H9 (cell line): ENCODE data around the gene RPS6KB2. TPM values are rescaled to one million over a fixed set of nuclear protein-coding genes. Genes with fewer than 3 reads are reported as not detected.
A peak's percentile ranks its signal among the peaks of the same experiment; 100 is the strongest.

Source experiments
- DNase-seq: peaks from one replicate; pipeline ENCODE4 v3.0.0-alpha.2; 2017
- H2AFZ ChIP-seq: one replicate; pipeline ENCODE4 v1.6.1; 2013; ENCODE audit warnings: mild to moderate bottlenecking, low read length, control low read depth, moderate library complexity
- H2AK5ac ChIP-seq: 2 replicates; pipeline ENCODE4 v1.6.1; 2013; ENCODE audit warnings: low read length, control low read depth, mixed read lengths; ENCODE audit not compliant: insufficient read length
- H2BK120ac ChIP-seq: one replicate; pipeline ENCODE4 v1.6.1; 2013; ENCODE audit warnings: low read depth, mild to moderate bottlenecking, low read length, control low read depth, inconsistent platforms; ENCODE audit not compliant: poor library complexity, severe bottlenecking
- H2BK12ac ChIP-seq: 2 replicates; pipeline ENCODE4 v1.6.1; 2013; ENCODE audit warnings: low read length, control low read depth, mixed read lengths, low read depth; ENCODE audit not compliant: insufficient read length
- H2BK15ac ChIP-seq: 2 replicates; pipeline ENCODE4 v1.6.1; 2013; ENCODE audit warnings: low read depth, low read length, control low read depth
- H2BK20ac ChIP-seq: one replicate; pipeline ENCODE4 v1.6.1; 2013; ENCODE audit warnings: low read depth, mild to moderate bottlenecking, low read length, control low read depth, inconsistent platforms; ENCODE audit not compliant: poor library complexity, severe bottlenecking
- H2BK5ac ChIP-seq: 2 replicates; pipeline ENCODE4 v1.6.1; 2013; ENCODE audit warnings: low read length, control low read depth, mixed read lengths; ENCODE audit not compliant: insufficient read length
- H3K14ac ChIP-seq: 2 replicates; pipeline ENCODE4 v1.6.1; 2013; ENCODE audit warnings: low read length, control low read depth; ENCODE audit not compliant: insufficient read depth
- H3K18ac ChIP-seq: 2 replicates; pipeline ENCODE4 v1.6.1; 2013; ENCODE audit warnings: low read depth, mild to moderate bottlenecking, mixed read lengths, low read length, control low read depth; ENCODE audit not compliant: insufficient read length
- H3K23ac ChIP-seq: 2 replicates; pipeline ENCODE4 v1.6.1; 2013; ENCODE audit warnings: low read length, control low read depth, mixed read lengths, low read depth; ENCODE audit not compliant: insufficient read length
- H3K23me2 ChIP-seq: 2 replicates; pipeline ENCODE4 v1.6.1; 2013; ENCODE audit warnings: low read depth, mild to moderate bottlenecking, mixed read lengths, low read length, control low read depth; ENCODE audit not compliant: insufficient read length, poor library complexity, severe bottlenecking
- H3K27ac ChIP-seq: 2 replicates; pipeline ENCODE4 v1.5.1; 2013; ENCODE audit warnings: low read length, control low read depth, mixed read lengths, low read depth; ENCODE audit not compliant: insufficient read length
- H3K27me3 ChIP-seq: 2 replicates; pipeline ENCODE4 v1.6.1; 2013; ENCODE audit warnings: low read length, control low read depth, inconsistent platforms; ENCODE audit not compliant: insufficient read depth
- H3K4ac ChIP-seq: 2 replicates; pipeline ENCODE4 v1.6.1; 2013; ENCODE audit warnings: low read depth, mild to moderate bottlenecking, control low read depth, inconsistent platforms, low read length, moderate library complexity
- H3K4me1 ChIP-seq: 2 replicates; pipeline ENCODE4 v1.6.1; 2013; ENCODE audit warnings: low read length, control low read depth, inconsistent platforms; ENCODE audit not compliant: insufficient read depth
- H3K4me2 ChIP-seq: 2 replicates; pipeline ENCODE4 v1.6.1; 2013; ENCODE audit warnings: low read length, control low read depth, mixed read lengths; ENCODE audit not compliant: insufficient read length, insufficient read depth
- H3K56ac ChIP-seq: 2 replicates; pipeline ENCODE4 v1.6.1; 2013; ENCODE audit warnings: low read depth, mild to moderate bottlenecking, mixed read lengths, low read length, control low read depth; ENCODE audit not compliant: insufficient read length
- H3K79me1 ChIP-seq: 2 replicates; pipeline ENCODE4 v1.6.1; 2013; ENCODE audit warnings: low read depth, mild to moderate bottlenecking, moderate library complexity, low read length, control low read depth, inconsistent platforms; ENCODE audit not compliant: insufficient read depth, poor library complexity, severe bottlenecking
- H3K79me2 ChIP-seq: 2 replicates; pipeline ENCODE4 v1.6.1; 2013; ENCODE audit warnings: low read length, control low read depth, inconsistent platforms; ENCODE audit not compliant: insufficient read depth
- H3K9ac ChIP-seq: 2 replicates; pipeline ENCODE4 v1.6.1; 2013; ENCODE audit warnings: low read length, control low read depth, mixed read lengths; ENCODE audit not compliant: insufficient read length; ENCODE audit errors: extremely low read depth
- H3K9me3 ChIP-seq: one replicate; pipeline ENCODE4 v1.6.1; 2013; ENCODE audit warnings: low read depth, low read length, inconsistent platforms; ENCODE audit not compliant: control insufficient read depth
- H3T11ph ChIP-seq: one replicate; pipeline ENCODE4 v1.6.1; 2013; ENCODE audit warnings: mild to moderate bottlenecking, low read length, control low read depth, inconsistent platforms
- H4K20me1 ChIP-seq: one replicate; pipeline ENCODE4 v1.6.1; 2013; ENCODE audit not compliant: control insufficient read depth, insufficient read length, insufficient read depth
- H4K5ac ChIP-seq: 2 replicates; pipeline ENCODE4 v1.6.1; 2013; ENCODE audit warnings: low read depth, mild to moderate bottlenecking, mixed read lengths, low read length, control low read depth; ENCODE audit not compliant: insufficient read length
- H4K8ac ChIP-seq: replicated peaks from 2 replicates; pipeline ENCODE4 v1.6.1; 2013; ENCODE audit warnings: low read length, control low read depth, mixed read lengths, low read depth; ENCODE audit not compliant: insufficient read length
- H4K91ac ChIP-seq: 2 replicates; pipeline ENCODE4 v1.6.1; 2013; ENCODE audit warnings: low read depth, mild to moderate bottlenecking, moderate library complexity, mixed read lengths, low read length, control low read depth; ENCODE audit not compliant: insufficient read length
- H3K27ac Mint-ChIP-seq, 3 experiments: 2 replicates in 2 of 3; 3 replicates in 1 of 3; pipeline ENCODE4 v1.8.0; 2020 to 2021; ENCODE audit warnings: mixed read lengths in 3 of 3, mild to moderate bottlenecking in 1 of 3, moderate library complexity in 1 of 3
- H3K27me3 Mint-ChIP-seq: 2 replicates; pipeline ENCODE4 v1.8.0; 2021; ENCODE audit warnings: low read depth, mild to moderate bottlenecking, moderate library complexity, mixed read lengths
- H3K36me3 Mint-ChIP-seq, 3 experiments: 2 replicates in 2 of 3; 3 replicates in 1 of 3; pipeline ENCODE4 v1.8.0; 2020 to 2021; ENCODE audit warnings: low read depth in 3 of 3, mixed read lengths in 3 of 3; ENCODE audit not compliant: insufficient read depth in 1 of 3
- H3K4me1 Mint-ChIP-seq, 2 experiments: 2 replicates each; pipeline ENCODE4 v1.8.0; 2020; ENCODE audit warnings: mixed read lengths in 2 of 2
- H3K4me3 Mint-ChIP-seq, 2 experiments: 2 replicates in 1 of 2; 3 replicates in 1 of 2; pipeline ENCODE4 v1.8.0; 2020 to 2021; ENCODE audit warnings: mild to moderate bottlenecking in 2 of 2, mixed read lengths in 2 of 2, moderate library complexity in 1 of 2
- H3K9me3 Mint-ChIP-seq, 2 experiments: 2 replicates in 1 of 2; 3 replicates in 1 of 2; pipeline ENCODE4 v1.8.0; 2020; ENCODE audit warnings: mild to moderate bottlenecking in 2 of 2, mixed read lengths in 2 of 2, moderate library complexity in 1 of 2
- CTCF ChIP-seq: fragments of 200-600 bp; sonication (generic); conservative IDR thresholded peaks from 3 replicates; pipeline ENCODE4 v1.8.0; 2021; ENCODE audit warnings: antibody characterized with exemption, mild to moderate bottlenecking
- WGBS: extraction: QIAGEN DNeasy Blood & Tissue Kit; methylation state at CpG from one replicate; pipeline ENCODE4 v1.1.7; 2013; ENCODE audit warnings: missing lambda C conversion rate, low lambda C conversion rate, mixed read lengths; ENCODE audit not compliant: insufficient read length; ENCODE audit errors: extremely low coverage; 5-methylcytosine and 5-hydroxymethylcytosine counted together
- total RNA-seq: library from RNA; stranded (reverse); gene quantifications from 2 replicates; pipeline ENCODE4 v1.2.1, GENCODE V29; 2021

The RPS6KB2 gene
- total RNA-seq, 1 experiment from 2014 or later: 51.7 TPM

DNA sequence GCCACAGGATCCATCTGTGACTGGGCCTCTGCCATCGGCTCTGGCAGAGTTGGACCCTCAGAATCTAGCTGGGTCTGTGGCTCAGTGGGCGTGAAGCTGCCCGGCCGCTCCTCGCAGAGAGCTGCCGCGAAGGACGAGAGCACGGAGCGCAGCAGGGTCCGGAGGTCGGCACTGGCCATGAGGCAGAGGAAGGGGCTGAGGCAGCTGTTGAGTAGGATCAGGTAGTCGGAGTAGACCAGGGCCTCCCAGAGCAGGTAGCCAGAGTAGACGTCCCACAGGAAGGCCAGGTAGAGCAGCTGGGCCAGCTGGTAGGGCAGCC, 23.3 kb downstream of the RPS6KB2 start:
- H3K4me2 ChIP-seq: no peak overlapping the region
- peak overlapping the region in 1 of 2 experiments; percentile 45; a peak in 1 of 5 replicates for H3K4me3 Mint-ChIP-seq
- no peaks in the 10 kb centered on the region; a peak in 1 of 5 replicates for H3K9me3 Mint-ChIP-seq
- H3K23me2 ChIP-seq: peaks cover 3% of the 10 kb centered on the region
- 0 out of 4 replicates have a peak, but pooled peaks cover 2 to 4% of the 10 kb centered on the region in 2 experiments for H3K4me1 Mint-ChIP-seq
- no peak overlapping the region for H4K5ac ChIP-seq
- H2BK20ac ChIP-seq: no peak overlapping the region
- H4K8ac ChIP-seq: no peak overlapping the region
- H3K36me3 Mint-ChIP-seq: no peaks in the 10 kb centered on the region; a peak in 1 of 7 replicates
- H3K14ac ChIP-seq: no peak overlapping the region; the same call in 1 of the 2 replicates
- H3K9me3 ChIP-seq: no peaks in the 10 kb centered on the region
- no peaks in the 10 kb centered on the region for H3K79me1 ChIP-seq
- no peak overlapping the region for H3K9ac ChIP-seq
- H4K20me1 ChIP-seq: no peaks in the 10 kb centered on the region
- no CpG with 5 or more reads among the region's 14 CpGs for WGBS
- H2AFZ ChIP-seq: no peak overlapping the region
- H2BK12ac ChIP-seq: no peak overlapping the region
- H3K4me1 ChIP-seq: no peaks in the 10 kb centered on the region
- no peak overlapping the region for H3K27ac ChIP-seq
- no peak for TF ChIP-seq CTCF
- no peak overlapping the region for H3K23ac ChIP-seq
- H3K18ac ChIP-seq: no peak overlapping the region
- H3T11ph ChIP-seq: no peak overlapping the region
- H2AK5ac ChIP-seq: no peak overlapping the region
- H4K91ac ChIP-seq: no peak overlapping the region
- no peak overlapping the region for H3K4ac ChIP-seq
- no peaks in the 10 kb centered on the region for H3K27me3 ChIP-seq
- H2BK5ac ChIP-seq: no peak overlapping the region
- H3K27ac Mint-ChIP-seq: peak overlapping the region in 1 of 3 experiments; percentile 68; a peak in 1 of 7 replicates
- H3K79me2 ChIP-seq: no peaks in the 10 kb centered on the region
- H2BK120ac ChIP-seq: no peak overlapping the region
- no peak overlapping the region for H3K56ac ChIP-seq
- no peak for DNase-seq
- no peak overlapping the region for H2BK15ac ChIP-seq
- H3K27me3 Mint-ChIP-seq: peaks cover 11% of the 10 kb centered on the region
